ENCODE data around the gene ENTPD8. TPM values are rescaled to one million over a fixed set of nuclear protein-coding genes. Genes with fewer than 3 reads are reported as not detected.

The ENTPD8 gene
- total and polyA plus RNA-seq, 2 experiments from 2014 or later, result 0.15 to 0.51 TPM

DNA sequence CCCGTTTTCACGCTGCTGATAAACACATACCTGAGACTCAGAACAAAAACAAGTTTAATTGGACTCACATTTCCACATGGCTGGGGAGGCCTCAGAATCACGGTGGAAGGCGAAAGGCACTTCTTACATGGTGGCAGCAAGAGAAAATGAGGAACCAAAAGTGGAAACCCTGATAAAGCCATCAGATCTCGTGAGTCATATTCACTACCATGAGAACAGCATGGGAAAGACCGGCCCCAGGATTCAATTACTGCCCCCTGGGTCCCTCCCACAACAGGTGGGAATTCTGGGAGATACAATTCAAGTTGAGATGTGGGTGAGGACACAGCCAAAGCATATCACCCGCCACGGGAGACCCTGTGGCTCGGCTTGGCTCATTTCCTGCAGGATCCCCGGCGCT is 38.4 kb downstream of the ENTPD8 start:
- H3K36me3 ChIP-seq, result no peaks in the 10 kb centered on the region
- TF ChIP-seq, protein P1, sequence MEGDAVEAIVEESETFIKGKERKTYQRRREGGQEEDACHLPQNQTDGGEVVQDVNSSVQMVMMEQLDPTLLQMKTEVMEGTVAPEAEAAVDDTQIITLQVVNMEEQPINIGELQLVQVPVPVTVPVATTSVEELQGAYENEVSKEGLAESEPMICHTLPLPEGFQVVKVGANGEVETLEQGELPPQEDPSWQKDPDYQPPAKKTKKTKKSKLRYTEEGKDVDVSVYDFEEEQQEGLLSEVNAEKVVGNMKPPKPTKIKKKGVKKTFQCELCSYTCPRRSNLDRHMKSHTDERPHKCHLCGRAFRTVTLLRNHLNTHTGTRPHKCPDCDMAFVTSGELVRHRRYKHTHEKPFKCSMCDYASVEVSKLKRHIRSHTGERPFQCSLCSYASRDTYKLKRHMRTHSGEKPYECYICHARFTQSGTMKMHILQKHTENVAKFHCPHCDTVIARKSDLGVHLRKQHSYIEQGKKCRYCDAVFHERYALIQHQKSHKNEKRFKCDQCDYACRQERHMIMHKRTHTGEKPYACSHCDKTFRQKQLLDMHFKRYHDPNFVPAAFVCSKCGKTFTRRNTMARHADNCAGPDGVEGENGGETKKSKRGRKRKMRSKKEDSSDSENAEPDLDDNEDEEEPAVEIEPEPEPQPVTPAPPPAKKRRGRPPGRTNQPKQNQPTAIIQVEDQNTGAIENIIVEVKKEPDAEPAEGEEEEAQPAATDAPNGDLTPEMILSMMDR (IDR thresholded peaks at IDR 0.05; ENCODE audit: low read depth, low read length), result no peak
- no peaks in the 10 kb centered on the region for H3K9me3 ChIP-seq (ENCODE audit: low read depth)
- no peak for DNase-seq (ENCODE audit: low read depth in 1 of 2, low spot score in 1 of 2)
- no peak overlapping the region for H3K27ac ChIP-seq
- H3K27me3 ChIP-seq, result no peaks in the 10 kb centered on the region
- H3K4me3 ChIP-seq, result no peak overlapping the region
- no peaks in the 10 kb centered on the region for H3K4me1 ChIP-seq (ENCODE audit: low read depth)

DNA sequence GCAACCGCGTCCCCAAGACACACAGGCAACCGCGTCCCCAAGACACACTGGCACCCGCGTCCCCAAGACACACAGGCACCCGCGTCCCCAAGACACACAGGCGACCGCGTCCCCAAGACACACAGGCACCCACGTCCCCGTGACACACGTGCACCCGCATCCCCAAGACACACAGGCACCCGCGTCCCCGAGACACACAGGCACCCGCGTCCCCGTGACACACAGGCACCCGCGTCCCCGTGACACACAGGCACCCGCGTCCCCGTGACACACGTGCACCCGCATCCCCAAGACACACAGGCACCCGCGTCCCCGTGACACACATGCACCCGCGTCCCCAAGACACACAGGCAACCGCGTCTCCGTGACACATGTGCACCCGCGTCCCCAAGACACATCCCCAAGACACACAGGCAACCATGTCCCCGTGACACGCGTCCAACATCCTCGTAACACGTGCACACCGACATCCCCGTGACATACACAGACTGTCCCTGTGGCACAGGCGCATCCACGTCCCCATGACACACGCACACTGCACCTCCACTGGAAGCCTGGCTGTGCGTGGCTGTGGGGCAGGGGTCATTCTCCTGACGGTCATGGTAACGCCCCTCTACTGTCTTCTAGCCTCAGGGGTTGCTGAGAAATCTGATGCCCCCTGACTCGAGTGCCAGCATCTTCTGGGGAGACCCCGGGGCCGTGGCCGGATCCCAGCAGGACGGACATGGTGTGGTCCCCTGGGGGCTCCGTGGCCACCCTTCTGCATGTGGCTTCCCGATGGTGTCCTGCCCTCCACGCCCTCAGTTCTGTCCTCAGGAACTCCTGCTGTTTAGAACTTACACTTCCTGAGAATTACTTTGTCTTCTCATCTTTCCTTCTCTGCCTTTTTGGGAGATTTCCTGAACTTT is 42.3 kb downstream of the ENTPD8 start:
- DNase-seq (ENCODE audit: low read depth in 1 of 2, low spot score in 1 of 2), result no peak
- Histone ChIP-seq H3K27ac (no peak overlapping the region), H3K36me3 (no peaks in the 10 kb centered on the region), H3K9me3 (ENCODE audit: low read depth) (no peaks in the 10 kb centered on the region), H3K4me1 (ENCODE audit: low read depth) (no peaks in the 10 kb centered on the region), H3K27me3 (no peaks in the 10 kb centered on the region), H3K4me3 (no peak overlapping the region)
- TF ChIP-seq, protein P1 (IDR thresholded peaks at IDR 0.05; ENCODE audit: low read depth, low read length), result no peak

DNA sequence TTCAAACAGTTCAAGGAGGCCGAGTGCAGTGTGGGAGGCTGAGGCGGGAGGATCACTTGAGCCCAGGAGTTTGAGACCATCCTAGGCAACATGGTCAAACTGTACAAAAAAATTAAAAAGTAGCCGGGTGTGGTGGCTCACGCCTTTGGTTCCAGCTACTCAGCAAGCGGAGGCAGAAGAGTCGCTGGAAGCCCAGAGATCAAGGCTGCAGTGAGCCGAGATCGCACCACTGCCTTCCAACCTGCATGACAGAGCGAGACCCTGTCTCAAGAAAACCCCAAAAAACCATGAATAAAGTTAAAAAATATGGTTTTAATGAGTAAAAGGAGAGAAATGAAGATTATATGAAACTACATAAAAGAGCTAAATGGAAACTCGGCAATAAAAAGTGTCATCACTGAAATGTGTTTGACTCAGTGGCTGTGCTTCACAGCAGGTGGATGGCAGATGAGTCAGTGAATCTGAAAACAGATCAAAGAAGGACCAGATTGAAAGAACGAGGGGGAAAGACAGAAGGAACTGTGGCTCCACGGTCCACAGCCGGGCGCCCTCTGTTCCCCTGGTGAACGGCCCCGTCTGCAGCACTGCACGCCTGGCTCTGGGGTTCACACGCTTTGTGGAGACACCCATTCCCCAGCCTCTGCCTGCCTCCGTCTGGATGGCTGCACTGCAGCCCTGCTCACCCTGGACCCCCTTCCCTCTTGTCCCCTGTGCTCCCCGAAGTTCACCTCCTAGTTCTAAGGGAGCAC is 43.3 kb downstream of the ENTPD8 start:
- no peak for DNase-seq (ENCODE audit: low read depth in 1 of 2, low spot score in 1 of 2)
- H3K27ac ChIP-seq, result no peak overlapping the region
- no peak overlapping the region for H3K4me3 ChIP-seq
- no peaks in the 10 kb centered on the region for H3K36me3 ChIP-seq
- TF ChIP-seq, protein P1 (IDR thresholded peaks at IDR 0.05; ENCODE audit: low read depth, low read length), result no peak
- H3K4me1 ChIP-seq (ENCODE audit: low read depth), result no peaks in the 10 kb centered on the region
- no peaks in the 10 kb centered on the region for H3K27me3 ChIP-seq
- no peaks in the 10 kb centered on the region for H3K9me3 ChIP-seq (ENCODE audit: low read depth)

DNA sequence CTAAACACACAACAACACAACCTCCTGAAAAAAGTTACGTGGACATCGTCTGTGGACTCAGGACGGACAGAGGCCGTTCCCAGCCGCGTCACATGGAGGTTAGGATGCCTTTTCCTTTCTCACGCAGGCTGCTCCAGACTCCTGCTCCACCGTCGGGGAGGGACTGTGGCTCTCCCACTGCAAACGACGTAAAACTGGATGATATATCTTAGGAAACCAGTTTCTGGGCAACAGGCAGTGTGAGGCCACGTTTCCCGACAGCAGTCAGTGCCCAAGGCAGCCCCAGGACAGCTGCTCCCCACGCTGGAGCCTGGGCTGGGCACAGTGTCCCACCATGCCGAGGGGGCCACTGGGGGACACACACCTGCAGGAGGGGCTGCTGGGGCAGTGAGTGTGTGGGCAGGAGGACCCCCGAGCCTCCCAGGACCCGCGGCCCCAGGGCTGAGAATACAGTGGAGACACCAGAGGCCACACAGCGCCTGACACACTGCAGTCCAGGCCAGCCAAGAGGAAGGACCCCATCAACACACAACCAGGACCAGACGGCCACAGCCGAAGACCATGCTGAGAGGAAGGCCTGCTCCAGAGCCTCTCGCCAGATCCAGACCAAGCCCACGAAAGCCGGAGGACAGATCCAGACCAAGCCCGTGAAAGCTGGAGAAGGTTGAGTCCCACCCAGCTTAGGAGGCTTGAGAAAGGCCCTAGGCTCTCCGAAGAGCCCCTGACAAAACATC is 44.4 kb downstream of the ENTPD8 start:
- no peak for DNase-seq (ENCODE audit: low read depth in 1 of 2, low spot score in 1 of 2)
- H3K27me3 ChIP-seq, result no peaks in the 10 kb centered on the region
- no peaks in the 10 kb centered on the region for H3K4me1 ChIP-seq (ENCODE audit: low read depth)
- H3K27ac ChIP-seq, result no peak overlapping the region
- H3K4me3 ChIP-seq, result no peak overlapping the region
- no peaks in the 10 kb centered on the region for H3K9me3 ChIP-seq (ENCODE audit: low read depth)
- TF ChIP-seq, protein P1 (IDR thresholded peaks at IDR 0.05; ENCODE audit: low read depth, low read length), result no peak
- no peaks in the 10 kb centered on the region for H3K36me3 ChIP-seq

DNA sequence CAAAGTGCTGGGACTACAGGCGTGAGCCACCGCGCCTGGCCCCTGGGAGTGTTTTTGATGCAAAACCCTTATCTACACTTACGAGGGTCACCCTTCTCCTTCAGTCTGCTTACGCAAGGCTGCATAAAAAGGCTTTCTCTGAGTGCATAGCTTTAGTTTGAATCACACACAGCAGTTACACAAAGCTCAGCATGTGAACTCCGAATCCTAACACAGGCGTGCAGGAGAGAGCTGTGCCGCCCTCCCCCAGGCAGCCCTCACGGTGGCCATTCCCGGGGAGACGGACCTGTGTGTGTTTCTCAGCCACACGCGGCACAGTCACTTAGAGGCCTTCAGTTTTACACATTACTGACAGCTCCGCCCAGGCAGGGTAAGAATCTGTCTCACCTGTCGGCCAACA is 44.9 kb downstream of the ENTPD8 start:
- Histone ChIP-seq H3K4me3 (no peak overlapping the region), H3K36me3 (no peaks in the 10 kb centered on the region), H3K27ac (no peak overlapping the region), H3K27me3 (no peaks in the 10 kb centered on the region), H3K9me3 (ENCODE audit: low read depth) (no peaks in the 10 kb centered on the region), H3K4me1 (ENCODE audit: low read depth) (no peaks in the 10 kb centered on the region)
- TF ChIP-seq, protein P1 (IDR thresholded peaks at IDR 0.05; ENCODE audit: low read depth, low read length), result no peak
- DNase-seq (ENCODE audit: low read depth in 1 of 2, low spot score in 1 of 2), result peak in 1 of 2 donors; percentile 96

Measured in cardiac muscle cell (in vitro differentiated cells and primary cell).